Kidney capillary endothelial cell (primary cell): Measurements from ENCODE around the gene GPRC5B.
A peak's percentile ranks its signal among the peaks of the same experiment; 100 is the strongest.

Experiments used
- DNase-seq: peaks from one replicate; pipeline ENCODE4 v3.0.0-alpha.2; 2018; ENCODE audit warnings: low spot score

GPRC5B gene

GRCh38 chr16:19896951-19897350 lies 12.3 kb upstream of the GPRC5B start:
- no peak for DNase-seq

- no peak for DNase-seq
Observed at GRCh38 chr16:19894586-19894985, 9.9 kb upstream of the GPRC5B start.

GRCh38 chr16:19892902-19893301 lies 8.3 kb upstream of the GPRC5B start:
- DNase-seq = no peak

GRCh38 chr16:19890901-19891300 lies 6.3 kb upstream of the GPRC5B start:
- DNase-seq = no peak

DNA sequence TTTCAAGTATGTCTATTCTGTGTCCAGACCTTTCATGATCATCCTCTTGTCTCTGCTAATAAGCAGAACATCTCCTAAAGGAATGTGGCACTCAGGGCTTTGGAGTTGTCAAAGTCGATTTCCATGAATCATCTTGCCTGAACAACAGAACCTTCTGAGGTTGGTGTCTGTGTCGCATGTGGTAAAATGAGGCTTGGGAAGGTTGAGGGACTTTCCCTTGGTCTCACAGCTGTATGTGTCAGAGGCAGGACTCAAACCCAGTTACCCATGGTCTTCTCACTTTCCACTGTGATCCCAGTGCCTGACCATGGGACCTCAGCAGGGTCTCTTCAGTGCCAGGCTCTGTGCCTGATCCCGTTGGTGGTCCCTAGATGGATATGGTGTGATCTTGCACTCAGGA lies 4.2 kb upstream of the GPRC5B start:
- no peak for DNase-seq

DNA sequence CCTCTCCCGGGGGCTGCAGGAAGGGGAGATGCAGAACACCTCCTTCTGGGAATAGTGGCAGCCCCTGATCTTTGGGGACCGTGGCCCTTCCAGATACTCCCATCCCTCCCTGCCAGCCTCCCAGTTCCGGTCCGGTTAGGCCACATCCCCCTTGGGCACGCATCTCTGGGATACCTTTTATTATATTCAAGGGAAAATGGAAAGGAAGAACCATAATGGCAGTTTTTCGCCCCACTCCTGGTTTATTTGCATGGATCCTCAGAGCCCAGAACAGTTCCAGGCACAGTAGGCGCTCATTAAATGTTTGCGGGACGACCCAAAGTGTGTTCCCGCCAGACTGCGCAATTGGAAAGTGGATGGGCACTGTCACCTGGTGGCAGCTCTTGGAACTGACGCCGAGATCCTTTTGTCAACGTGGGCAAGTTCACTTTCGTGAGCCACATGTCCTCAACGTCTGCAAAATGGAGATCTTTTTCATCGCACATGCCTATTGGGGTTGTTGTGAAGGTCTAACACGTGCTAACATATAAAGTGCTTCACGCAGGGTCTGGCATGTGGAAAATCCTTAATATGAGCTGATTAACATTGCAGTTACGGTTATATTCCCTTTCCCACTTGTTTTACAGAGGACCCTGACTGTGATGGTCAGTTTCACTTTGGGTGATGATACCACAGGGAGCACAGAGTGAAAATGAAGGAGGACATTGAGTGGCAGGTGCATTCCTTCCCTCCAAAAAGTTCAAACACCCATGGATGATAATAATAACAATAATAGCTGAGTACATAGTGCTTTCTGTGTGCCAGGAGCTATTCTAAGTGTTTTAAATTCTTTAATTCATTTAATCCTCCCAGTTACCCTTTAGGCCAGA lies 1.7 kb upstream of the GPRC5B start:
- peak; percentile 83 for DNase-seq

DNA sequence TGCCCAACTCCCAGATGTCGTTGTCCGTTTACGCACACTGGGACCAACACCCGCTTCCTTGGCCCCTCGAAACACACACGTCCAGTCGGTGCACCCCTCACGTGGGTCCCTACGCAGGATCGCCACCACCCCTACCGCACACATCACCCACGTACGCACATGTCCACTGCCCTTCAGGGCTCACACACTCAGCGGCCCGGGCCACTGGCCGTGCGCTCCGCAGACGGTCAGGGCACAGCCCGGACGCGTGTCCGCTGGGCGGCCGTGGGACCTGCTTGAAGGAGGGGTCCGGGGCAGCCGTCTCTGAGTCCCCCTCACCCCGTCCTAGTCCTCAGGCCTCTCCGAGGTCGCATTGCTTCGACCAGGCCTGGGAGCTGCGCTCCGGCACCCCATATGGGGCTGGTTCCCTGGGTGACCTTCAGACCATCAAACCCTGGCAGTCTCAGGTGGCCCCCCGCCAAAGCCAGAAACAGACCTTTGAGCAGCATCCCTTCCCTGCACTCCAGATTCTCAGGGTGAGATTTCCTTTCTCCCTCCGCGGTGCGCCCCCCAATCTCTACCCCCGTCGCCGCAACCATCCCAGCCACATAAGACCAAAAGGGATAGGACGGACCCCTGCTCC lies 914 bp upstream of the GPRC5B start:
- peak; percentile 19 for DNase-seq

- DNase-seq = no peak
Observed at GRCh38 chr16:19883966-19884485, 622 bp downstream of the GPRC5B start.

GRCh38 chr16:19883296-19883965 lies 1.2 kb downstream of the GPRC5B start:
- no peak for DNase-seq

- peak; percentile 2 for DNase-seq
Observed at GRCh38 chr16:19882646-19883045, 2.0 kb downstream of the GPRC5B start.

GRCh38 chr16:19882186-19882585 lies 2.5 kb downstream of the GPRC5B start:
- no peak for DNase-seq

DNA sequence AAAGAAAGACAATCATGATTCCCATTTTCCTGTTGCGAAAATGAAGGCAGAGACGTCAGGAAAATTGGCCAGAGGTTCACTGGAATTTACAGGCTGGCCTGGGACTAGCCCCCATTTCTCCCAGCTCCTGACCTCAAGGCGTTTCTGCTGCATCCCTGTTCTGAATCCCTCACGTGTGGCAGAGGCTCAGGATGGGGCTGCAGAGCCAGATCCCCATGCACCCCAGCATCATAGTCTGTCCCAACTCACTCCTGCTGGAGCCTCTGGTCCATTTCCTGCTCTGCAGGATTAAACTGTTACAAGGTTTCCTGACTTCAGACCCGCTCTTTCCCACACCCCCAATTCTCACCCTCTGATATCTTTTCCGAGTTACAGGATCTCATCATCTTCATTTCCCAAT lies 2.9 kb downstream of the GPRC5B start:
- no peak for DNase-seq

- DNase-seq = no peak
Observed at GRCh38 chr16:19881028-19881427, 3.6 kb downstream of the GPRC5B start.

- DNase-seq = no peak
Observed at GRCh38 chr16:19879241-19879792, 5.3 kb downstream of the GPRC5B start.

DNA sequence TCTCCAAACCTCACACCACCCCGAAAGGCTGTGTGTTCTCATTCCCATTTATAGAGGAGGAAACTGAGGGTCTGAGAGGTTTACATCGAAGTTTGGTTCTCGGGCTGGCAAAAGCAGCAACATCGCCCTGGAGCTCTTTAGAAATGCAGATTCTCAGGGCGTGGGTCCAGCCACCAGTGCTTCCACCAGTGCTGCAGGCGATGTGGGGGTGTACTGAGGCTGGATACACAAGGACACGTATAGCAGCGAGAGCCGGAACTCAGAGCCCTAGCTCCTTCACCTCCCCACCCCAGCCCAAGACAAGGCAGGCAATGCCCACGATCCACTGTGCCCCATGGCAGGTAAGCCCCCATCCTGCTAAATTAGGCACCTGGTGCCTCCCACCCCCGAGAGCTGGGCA lies 5.9 kb downstream of the GPRC5B start:
- DNase-seq = no peak

DNA sequence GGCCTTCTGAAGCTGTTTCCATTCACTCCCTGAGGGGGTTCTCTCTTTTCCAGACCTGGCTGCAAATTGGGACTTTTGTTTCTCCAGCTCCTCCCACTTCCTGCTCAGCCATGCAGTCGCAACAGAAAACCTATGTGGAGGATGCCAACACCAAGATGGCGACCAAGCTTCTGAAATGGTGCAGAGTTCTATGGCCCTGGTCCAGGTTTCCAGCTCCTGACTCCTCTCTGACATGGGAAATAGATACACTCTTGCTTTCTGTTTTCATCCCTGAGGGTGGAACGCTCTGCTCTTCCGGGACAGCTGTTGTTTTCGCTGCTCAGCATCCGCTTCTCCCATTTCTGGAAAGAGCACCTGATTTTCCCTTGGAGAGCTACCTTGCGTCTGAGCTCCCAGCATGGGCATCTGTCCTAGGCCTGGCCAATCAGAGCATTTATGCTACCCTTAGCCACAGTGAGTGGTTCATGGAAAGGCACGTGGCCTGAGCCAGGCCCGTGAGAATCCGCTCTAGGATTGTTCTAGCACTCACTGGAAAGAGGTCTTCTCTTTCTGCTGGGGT lies 8.1 kb downstream of the GPRC5B start:
- DNase-seq = no peak

GRCh38 chr16:19875900-19876299 lies 8.7 kb downstream of the GPRC5B start:
- DNase-seq = no peak

- DNase-seq = no peak
Observed at GRCh38 chr16:19874851-19875546, 9.6 kb downstream of the GPRC5B start.

GRCh38 chr16:19874026-19874425 lies 10.6 kb downstream of the GPRC5B start:
- no peak for DNase-seq

GRCh38 chr16:19872935-19873334 lies 11.7 kb downstream of the GPRC5B start:
- no peak for DNase-seq

DNA sequence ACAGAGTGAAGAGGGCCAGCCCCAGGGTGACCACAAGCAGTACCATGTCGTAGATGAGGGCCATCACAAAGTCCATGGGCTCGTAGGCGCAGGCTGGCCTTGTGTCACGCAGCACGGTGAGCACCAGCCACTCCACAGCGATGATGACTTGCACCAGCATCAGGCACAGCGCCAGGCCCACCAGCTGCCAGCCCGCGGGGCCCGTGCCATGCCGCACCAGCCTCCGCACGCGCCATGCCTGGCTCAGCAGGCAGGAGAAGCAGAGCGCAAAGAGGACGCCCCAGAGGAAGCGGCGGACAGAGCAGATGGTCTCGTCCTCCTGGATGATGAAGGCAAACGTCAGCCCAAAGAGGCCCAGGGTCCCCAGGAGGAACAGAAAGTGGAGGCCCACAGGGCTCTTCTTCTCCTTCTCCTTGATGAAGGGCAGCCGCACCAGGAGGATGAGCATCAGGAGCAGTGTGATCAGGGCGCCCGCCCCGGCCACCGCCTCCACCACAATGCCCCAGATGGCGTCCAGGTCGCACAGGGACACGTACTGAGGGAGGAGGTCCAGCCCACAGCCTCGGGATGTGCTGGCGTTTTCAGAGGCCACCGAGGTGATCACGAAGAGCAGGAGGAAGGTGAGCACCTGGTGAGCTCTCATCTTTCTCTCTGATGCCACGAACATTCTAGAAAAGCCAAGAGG lies 12.3 kb downstream of the GPRC5B start:
- no peak for DNase-seq
